Endothelial cell of hepatic sinusoid (primary cell): ENCODE measurements around the gene SH2D3A.
"Not testable (repeated sequence)": the region's sequence is repeated elsewhere in the genome, so short reads cannot be mapped to it uniquely, and the experiment has no call there.

Experiments used
- in situ Hi-C: cut with HindIII; loops from 2 replicates; pipeline ENCODE4 v1.10.0; 2017; ENCODE audit warnings: low sequenced_read_pairs

SH2D3A gene

DNA sequence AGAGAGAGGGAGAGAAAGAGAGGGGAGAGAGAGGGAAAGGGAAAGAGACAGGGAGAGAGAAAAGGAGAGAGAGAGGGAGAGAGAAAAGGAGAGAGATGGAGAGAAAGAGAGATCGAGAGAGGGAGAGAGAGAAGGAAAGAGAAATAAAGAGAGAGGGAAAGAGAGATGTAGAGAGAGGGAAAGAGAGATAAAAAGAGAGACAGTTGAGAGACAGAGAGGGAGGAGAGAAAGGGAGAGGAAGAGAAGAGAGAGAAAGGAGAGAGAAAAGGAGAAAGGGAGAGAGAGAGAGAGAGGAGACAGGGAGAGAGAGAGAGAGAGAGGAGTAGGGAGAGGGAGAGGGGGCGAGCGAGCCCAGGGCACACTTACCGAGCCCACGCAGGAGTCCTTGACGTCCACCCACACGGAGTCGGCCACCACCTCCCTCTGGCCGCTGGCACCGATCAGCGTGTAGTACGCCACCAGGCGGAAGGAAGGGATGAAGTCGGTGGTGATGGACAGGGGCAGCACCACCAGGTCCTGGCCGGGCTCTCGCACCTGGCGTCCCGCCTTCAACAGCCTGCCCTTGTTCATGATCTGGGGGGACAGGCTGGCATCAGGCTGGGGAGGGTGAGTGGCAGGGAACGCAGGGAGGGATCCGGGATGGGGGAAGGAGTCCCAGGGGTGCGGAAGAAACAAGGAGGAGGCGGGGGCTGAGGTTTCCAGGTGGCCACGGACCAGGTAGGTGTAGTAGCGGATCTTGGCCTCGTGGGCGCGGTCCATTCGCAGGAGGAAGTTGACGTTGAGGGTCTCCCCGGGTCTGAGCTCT, 56.8 kb downstream of the SH2D3A start:
- in situ Hi-C loops: no loop called here

DNA sequence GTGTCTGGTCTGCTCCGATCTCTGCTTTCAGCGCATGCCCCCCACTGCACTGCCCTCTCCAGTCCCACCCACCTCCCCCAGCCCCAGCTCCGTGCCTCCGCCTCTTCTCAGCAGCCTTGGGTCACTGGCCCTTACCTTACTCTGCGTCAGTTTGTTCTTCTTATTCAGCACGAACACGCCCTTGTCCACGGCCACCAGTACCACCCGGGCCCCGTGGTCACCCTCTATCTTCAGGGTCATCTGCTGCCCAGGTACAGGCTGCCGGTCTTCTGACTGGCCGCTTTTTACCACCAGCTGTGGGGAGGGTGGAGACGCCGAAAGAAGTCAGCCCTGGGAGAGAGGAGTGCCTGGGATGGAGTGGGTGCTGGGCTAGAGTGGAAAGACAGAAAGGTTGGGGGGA, 57.7 kb downstream of the SH2D3A start:
- in situ Hi-C loops: no loop called here

DNA sequence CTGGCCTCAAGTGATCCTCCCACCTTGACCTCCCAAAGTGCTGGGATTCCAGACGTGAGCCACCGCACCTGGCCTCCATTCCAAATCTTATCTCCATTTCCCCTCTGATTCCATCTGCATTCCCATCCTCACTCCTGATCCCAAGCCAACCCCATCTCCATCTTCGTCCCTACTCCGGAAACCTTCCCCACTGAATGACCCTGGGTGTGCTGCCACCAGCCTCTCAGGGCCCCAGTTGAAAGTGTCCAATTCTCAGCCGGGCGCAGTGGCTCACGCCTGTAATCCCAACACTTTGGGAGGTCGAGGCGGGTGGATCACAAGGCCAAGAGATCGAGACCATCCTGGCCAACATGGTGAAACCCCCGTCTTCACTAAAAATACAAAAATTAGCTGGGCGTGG, 58.3 kb downstream of the SH2D3A start:
- in situ Hi-C loops: not testable (repeated sequence)

DNA sequence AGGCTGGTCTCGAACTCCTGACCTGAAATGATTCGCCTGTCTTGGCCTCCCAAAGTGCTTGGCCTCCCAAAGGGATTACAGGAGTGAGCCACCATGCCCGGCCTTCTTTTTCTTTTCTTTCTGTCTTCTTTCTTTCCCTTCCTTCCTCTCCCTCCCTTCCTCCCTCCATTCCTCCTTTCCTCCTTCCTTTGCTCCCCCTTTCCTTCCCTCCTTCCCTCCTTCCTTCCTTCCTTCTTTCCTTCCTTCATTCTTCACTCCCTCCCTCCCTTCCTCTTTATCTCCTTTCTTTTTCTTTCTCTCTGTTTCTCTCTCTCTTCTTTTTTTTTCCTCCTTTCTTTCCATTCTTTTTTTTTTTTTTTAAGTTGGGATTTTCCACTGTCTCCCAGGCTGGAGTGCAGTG, 58.9 kb downstream of the SH2D3A start:
- in situ Hi-C loops: no loop called here

DNA sequence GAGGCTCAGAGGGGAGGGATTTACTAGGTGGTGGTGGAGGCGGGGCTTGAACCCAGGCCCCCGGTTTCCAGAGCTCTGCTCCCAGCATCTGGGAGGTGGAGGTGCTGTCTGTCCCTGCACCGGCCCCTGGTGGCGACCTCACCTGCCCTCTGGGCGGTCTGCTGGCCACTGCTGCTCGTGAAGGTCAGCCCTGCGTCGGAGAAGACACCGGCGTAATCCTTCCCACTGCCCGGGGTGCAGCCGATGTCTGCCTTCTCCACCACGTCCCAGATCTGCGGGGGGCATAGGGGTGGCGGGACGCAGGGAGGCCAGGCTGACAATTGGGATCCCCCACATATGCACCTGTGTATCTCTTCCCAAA, 59.6 kb downstream of the SH2D3A start:
- in situ Hi-C loops: no loop called here

DNA sequence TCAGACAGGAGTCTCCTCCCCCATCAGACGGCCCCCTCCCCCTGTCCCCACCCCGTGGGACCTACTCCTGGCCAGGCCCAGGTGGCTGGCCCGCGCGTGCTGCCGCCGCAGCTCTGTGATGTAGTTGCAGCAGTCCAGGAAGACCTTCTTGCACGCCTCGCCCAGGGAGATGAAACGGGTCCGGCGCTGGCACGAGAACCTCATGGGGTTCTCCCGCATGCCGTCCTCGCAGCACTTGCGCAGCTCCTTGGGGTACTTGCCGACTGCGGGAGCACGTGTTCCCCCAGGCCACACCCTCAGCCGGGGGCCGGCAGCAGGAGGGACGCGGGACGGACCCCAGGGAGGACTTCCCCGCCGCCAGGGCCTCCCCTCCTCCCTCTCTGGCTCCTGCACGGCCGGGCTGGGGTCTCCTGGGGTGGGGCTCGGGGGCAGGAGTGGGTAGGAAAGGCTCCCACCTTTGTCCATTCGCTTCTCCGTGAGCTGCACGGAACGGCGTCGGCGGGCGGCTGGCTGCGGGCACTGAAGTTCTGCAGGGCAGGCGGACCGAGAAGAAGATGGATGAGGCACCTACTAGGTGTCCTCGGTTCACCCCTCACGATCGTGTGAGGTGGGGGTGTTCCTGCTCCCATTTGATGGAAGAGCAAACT, 60.1 kb downstream of the SH2D3A start:
- in situ Hi-C loops: no loop called here

DNA sequence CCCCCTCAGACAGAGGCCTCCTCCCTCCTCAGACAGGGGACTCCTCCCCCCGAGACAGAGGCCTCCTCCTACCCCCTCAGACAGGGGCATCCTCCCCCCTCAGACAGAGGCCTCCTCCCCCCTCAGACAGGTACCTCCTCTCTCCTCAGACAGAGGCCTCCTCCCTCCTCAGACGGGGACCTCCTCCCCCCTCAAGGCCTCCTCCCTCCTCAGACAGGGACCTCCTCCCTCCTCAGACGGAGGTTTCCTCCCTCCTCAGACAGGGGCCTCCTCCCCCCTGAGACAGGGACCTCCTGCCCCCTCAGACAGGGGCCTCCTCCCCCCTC, 60.6 kb downstream of the SH2D3A start:
- in situ Hi-C loops: no loop called here

DNA sequence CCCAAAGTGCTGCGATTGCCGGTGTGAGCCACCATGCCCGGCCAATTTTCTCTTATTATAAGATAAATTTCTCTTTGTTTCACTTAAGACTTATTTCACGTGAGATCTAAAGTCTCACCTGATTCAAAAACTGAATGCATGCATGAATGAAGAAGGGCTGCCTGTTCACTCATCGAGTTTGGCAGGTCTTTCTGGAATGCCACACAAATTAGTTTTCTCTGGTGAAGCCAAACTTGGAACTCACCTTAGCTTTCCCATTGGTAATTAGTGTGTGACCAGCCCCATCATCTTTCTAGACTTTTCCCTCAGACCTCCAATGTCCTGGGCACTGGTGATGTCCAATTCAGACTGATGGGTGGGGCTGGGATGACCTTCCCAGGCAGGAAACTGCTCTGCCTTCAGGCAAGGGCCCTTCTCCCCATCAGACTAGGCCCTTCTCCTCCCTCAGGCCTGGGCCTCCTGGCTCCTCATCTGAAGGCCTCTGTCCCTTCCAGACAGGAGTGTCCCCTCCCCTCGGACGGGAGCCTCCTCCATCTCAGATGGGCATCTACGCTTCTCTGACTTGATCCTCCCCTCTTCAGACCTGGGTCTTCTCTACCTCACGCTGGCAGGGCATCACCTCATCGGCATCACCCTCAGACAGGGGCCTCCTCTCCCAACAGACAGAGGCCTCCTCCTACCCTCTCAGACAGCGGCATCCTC, 61.2 kb downstream of the SH2D3A start:
- in situ Hi-C loops: no loop called here
